Measurements from ENCODE around the gene DNAJC8.

DNAJC8 gene

GRCh38 chr1:28249866-28250295 is 17.1 kb upstream of the DNAJC8 start:
- DNase-seq (ENCODE audit: low read depth in 2 of 2) = no peak

GRCh38 chr1:28249013-28249865 is 16.4 kb upstream of the DNAJC8 start:
- DNase-seq (ENCODE audit: low read depth in 2 of 2) = no peak

GRCh38 chr1:28248273-28249012 is 15.6 kb upstream of the DNAJC8 start:
- DNase-seq (ENCODE audit: low read depth in 2 of 2) = peak; percentile 76 to 79

- no peak for DNase-seq (ENCODE audit: low read depth in 2 of 2)
Measured at GRCh38 chr1:28247612-28248272, 14.9 kb upstream of the DNAJC8 start.

GRCh38 chr1:28246427-28246832 is 13.6 kb upstream of the DNAJC8 start:
- no peak for DNase-seq (ENCODE audit: low read depth in 2 of 2)

- no peak for DNase-seq (ENCODE audit: low read depth in 2 of 2)
Measured at GRCh38 chr1:28244549-28245251, 11.9 kb upstream of the DNAJC8 start.

GRCh38 chr1:28243685-28244311 is 11.0 kb upstream of the DNAJC8 start:
- DNase-seq (ENCODE audit: low read depth in 2 of 2) = no peak

- no peak for DNase-seq (ENCODE audit: low read depth in 2 of 2)
Measured at GRCh38 chr1:28241638-28242241, 8.9 kb upstream of the DNAJC8 start.

- no peak for DNase-seq (ENCODE audit: low read depth in 2 of 2)
Measured at GRCh38 chr1:28240024-28240423, 7.2 kb upstream of the DNAJC8 start.

- DNase-seq (ENCODE audit: low read depth in 2 of 2) = no peak
Measured at GRCh38 chr1:28239004-28239403, 6.2 kb upstream of the DNAJC8 start.

- DNase-seq (ENCODE audit: low read depth in 2 of 2) = no peak
Measured at GRCh38 chr1:28236656-28237322, 4.0 kb upstream of the DNAJC8 start.

- DNase-seq (ENCODE audit: low read depth in 2 of 2) = peak; percentile 87 to 95
Measured at GRCh38 chr1:28235755-28236655, 3.2 kb upstream of the DNAJC8 start, which contains the start of gene ATP5IF1. Gene ATP5IF1, plus strand, starts transcription at chr1:28236124. Its CDS starts 60 bp downstream, at chr1:28236184.

GRCh38 chr1:28233264-28233606 is 406 bp upstream of the DNAJC8 start:
- DNase-seq (ENCODE audit: low read depth in 2 of 2) = no peak

- DNase-seq (ENCODE audit: low read depth in 2 of 2) = no peak
Measured at GRCh38 chr1:28229996-28230395, 2.8 kb downstream of the DNAJC8 start.

- no peak for DNase-seq (ENCODE audit: low read depth in 2 of 2)
Measured at GRCh38 chr1:28229089-28229488, 3.7 kb downstream of the DNAJC8 start.

- DNase-seq (ENCODE audit: low read depth in 2 of 2) = no peak
Measured at GRCh38 chr1:28213315-28213714, 19.5 kb downstream of the DNAJC8 start.

- DNase-seq (ENCODE audit: low read depth in 2 of 2) = no peak
Measured at GRCh38 chr1:28209700-28210099, 23.1 kb downstream of the DNAJC8 start.

GRCh38 chr1:28208818-28209441 is 23.9 kb downstream of the DNAJC8 start:
- peak; percentile 26 to 38 for DNase-seq (ENCODE audit: low read depth in 2 of 2)

GRCh38 chr1:28205243-28205642 is 27.6 kb downstream of the DNAJC8 start:
- no peak for DNase-seq (ENCODE audit: low read depth in 2 of 2)
